PC-9 (cell line): Measurements from ENCODE around the gene CLDN14. TPM values are rescaled to one million over a fixed set of nuclear protein-coding genes. Genes with fewer than 3 reads are reported as not detected.
A peak's percentile ranks its signal among the peaks of the same experiment; 100 is the strongest.

Source experiments
- BruUV-seq: library from RNA; stranded (reverse); fragments of 400-500 nt; replicated peaks from 2 replicates; lab custom pipeline; 2021; lab: Mats Ljungman, UMichigan
- CTCF ChIA-PET: fragments of 300-600 bp; sonication (Branson Sonifier 250); formaldehyde crosslinking; loops from one replicate; lab custom pipeline; 2022; ENCODE audit warnings: antibody characterized with exemption; lab: Charles Lee
- POLR2A ChIA-PET: fragments of 300-600 bp; sonication (Branson Sonifier 250); formaldehyde crosslinking; loops from one replicate; lab custom pipeline; 2022; ENCODE audit warnings: antibody characterized with exemption; ENCODE audit not compliant: unreplicated experiment; lab: Charles Lee
- DNase-seq, 2 experiments: peaks; one replicate each; pipeline versions ENCODE4 v3.0.0 to v3.0.0-alpha.2; 2015 to 2022; ENCODE audit warnings: mixed read lengths in 1 of 2
- H2AFZ ChIP-seq: fragments of 200-600 bp; sonication (generic); 2 replicates; pipeline ENCODE4 v1.8.1; 2017; ENCODE audit warnings: antibody characterized with exemption
- H3F3A ChIP-seq: fragments of 200-600 bp; sonication (generic); 2 replicates; pipeline ENCODE4 v1.8.1; 2017; ENCODE audit warnings: antibody characterized with exemption, mild to moderate bottlenecking, low read depth; ENCODE audit not compliant: insufficient read depth
- H3K27ac ChIP-seq: fragments of 200-600 bp; sonication (generic); 2 replicates; pipeline ENCODE4 v1.6.1; 2016; ENCODE audit warnings: mixed run types
- H3K27me3 ChIP-seq: fragments of 200-600 bp; sonication (generic); 2 replicates; pipeline ENCODE4 v1.6.1; 2016; ENCODE audit warnings: low read depth, mixed run types; ENCODE audit not compliant: insufficient read depth
- H3K36me3 ChIP-seq: fragments of 200-600 bp; sonication (generic); 2 replicates; pipeline ENCODE4 v1.6.1; 2016; ENCODE audit warnings: low read depth, mixed run types
- H3K4me1 ChIP-seq: fragments of 200-600 bp; sonication (generic); replicated peaks from 2 replicates; pipeline ENCODE4 v1.6.1; 2016; ENCODE audit warnings: mixed run types; ENCODE audit not compliant: insufficient read depth
- H3K4me2 ChIP-seq: fragments of 200-600 bp; sonication (generic); 2 replicates; pipeline ENCODE4 v1.6.1; 2017; ENCODE audit warnings: mixed run types
- H3K4me3 ChIP-seq: fragments of 200-600 bp; sonication (generic); 2 replicates; pipeline ENCODE4 v1.6.1; 2016; ENCODE audit warnings: mixed run types
- H3K79me2 ChIP-seq: fragments of 200-600 bp; sonication (generic); 2 replicates; pipeline ENCODE4 v1.6.1; 2017; ENCODE audit warnings: low read depth, mixed run types
- H3K9me2 ChIP-seq: fragments of 200-600 bp; sonication (generic); 2 replicates; pipeline ENCODE4 v1.8.1; 2017; ENCODE audit warnings: mild to moderate bottlenecking; ENCODE audit not compliant: insufficient read depth
- H3K9me3 ChIP-seq: fragments of 200-600 bp; sonication (generic); 2 replicates; pipeline ENCODE4 v1.8.1; 2016; ENCODE audit warnings: low read depth; ENCODE audit not compliant: insufficient read depth
- H4K20me1 ChIP-seq: fragments of 200-600 bp; sonication (generic); 2 replicates; pipeline ENCODE4 v1.8.1; 2017; ENCODE audit not compliant: insufficient read depth
- CTCF ChIP-seq: fragments of 200-600 bp; sonication (generic); conservative IDR thresholded peaks from 2 replicates; pipeline ENCODE4 v1.6.1; 2017; ENCODE audit warnings: mixed run types, antibody characterized with exemption, mild to moderate bottlenecking, moderate library complexity
- EZH2 ChIP-seq: fragments of 200-600 bp; sonication (generic); IDR thresholded peaks from 2 replicates; pipeline ENCODE4 v1.8.0; 2017; ENCODE audit warnings: antibody characterized with exemption, low read depth
- intact Hi-C: fragments of 100-400 bp; cut with micrococcal nuclease; formaldehyde crosslinking; loops from one replicate; pipeline ENCODE4 v1.10.0; 2022; ENCODE audit not compliant: unreplicated experiment
- total RNA-seq: library from RNA; stranded (reverse); gene quantifications from 2 replicates; pipeline ENCODE4 v1.2.3, GENCODE V29; 2021

Gene CLDN14
- total RNA-seq, 1 experiment from 2014 or later: not detected

- POLR2A ChIA-PET: no interaction called here
- DNase-seq: no peak
- Histone ChIP-seq H3K4me2 (no peak overlapping the region), H3K27me3 (no peaks in the 10 kb centered on the region), H2AFZ (no peak overlapping the region), H3K9me2 (no peaks in the 10 kb centered on the region), H4K20me1 (no peaks in the 10 kb centered on the region), H3K9me3 (no peaks in the 10 kb centered on the region), H3K27ac (no peak overlapping the region), H3K4me1 (no peaks in the 10 kb centered on the region), H3K4me3 (no peak overlapping the region), H3K36me3 (no peaks in the 10 kb centered on the region), H3F3A (no peaks in the 10 kb centered on the region), H3K79me2 (no peaks in the 10 kb centered on the region)
- intact Hi-C loops: loop anchor here (1.0 to 5.0 kb wide), 2 partner anchors 82 to 507 kb away; no protein-coding TSS in a partner anchor
- no peak for TF ChIP-seq CTCF
- TF ChIP-seq EZH2: no peak
- CTCF ChIA-PET: no interaction called here
- BruUV-seq: no TSS peak
Observed at GRCh38 chr21:36420571-36421339, 59.2 kb downstream of the CLDN14 start.

GRCh38 chr21:36419996-36420395 lies 59.9 kb downstream of the CLDN14 start:
- Histone ChIP-seq H3K9me2 (no peaks in the 10 kb centered on the region), H3K79me2 (no peaks in the 10 kb centered on the region), H2AFZ (no peak overlapping the region), H3K27ac (no peak overlapping the region), H3K27me3 (no peaks in the 10 kb centered on the region), H3F3A (no peaks in the 10 kb centered on the region), H3K4me2 (no peak overlapping the region), H3K4me3 (no peak overlapping the region), H3K4me1 (no peaks in the 10 kb centered on the region), H4K20me1 (no peaks in the 10 kb centered on the region), H3K9me3 (no peaks in the 10 kb centered on the region), H3K36me3 (no peaks in the 10 kb centered on the region)
- intact Hi-C loops: loop anchor here (1.0 to 5.0 kb wide), 2 partner anchors 82 to 507 kb away; no protein-coding TSS in a partner anchor
- POLR2A ChIA-PET: no interaction called here
- peak; percentile 81 for TF ChIP-seq CTCF
- no peak for TF ChIP-seq EZH2
- no TSS peak for BruUV-seq
- CTCF ChIA-PET: no interaction called here
- DNase-seq: peak; percentile 66 to 70

- TF ChIP-seq EZH2: no peak
- no peak for TF ChIP-seq CTCF
- Histone ChIP-seq H3K4me2 (no peak overlapping the region), H3K27ac (no peak overlapping the region), H2AFZ (no peak overlapping the region), H3K79me2 (no peaks in the 10 kb centered on the region), H3K4me3 (no peak overlapping the region), H3K36me3 (no peaks in the 10 kb centered on the region), H3K9me3 (no peaks in the 10 kb centered on the region), H3K4me1 (no peaks in the 10 kb centered on the region), H4K20me1 (no peaks in the 10 kb centered on the region), H3K9me2 (no peaks in the 10 kb centered on the region), H3F3A (no peaks in the 10 kb centered on the region), H3K27me3 (no peaks in the 10 kb centered on the region)
- DNase-seq: no peak
- intact Hi-C loops: no loop called here
- ChIA-PET POLR2A (interaction anchor here (0.6 kb wide), 1 partner anchor 737 kb away, joined by 8 read pairs; no protein-coding TSS in a partner anchor), CTCF (interaction anchor here (0.5 to 0.6 kb wide), 2 partner anchors 202 to 215 kb away, joined by 3 to 8 read pairs; no protein-coding TSS in a partner anchor)
- BruUV-seq: no TSS peak
Observed at GRCh38 chr21:36419241-36419640, 60.7 kb downstream of the CLDN14 start.
